H1 (cell line): ENCODE results near the gene RNF4. TPM values are rescaled to one million over a fixed set of nuclear protein-coding genes. Genes with fewer than 3 reads are reported as not detected.

Experiments
- CTCF ChIA-PET: fragments of 300-600 bp; sonication (Branson Sonifier 250); formaldehyde crosslinking; loops from one replicate; lab custom pipeline; 2021; ENCODE audit not compliant: partially characterized antibody; lab: Charles Lee
- POLR2A ChIA-PET: fragments of 300-600 bp; sonication (Branson Sonifier 250); formaldehyde crosslinking; loops from one replicate; lab custom pipeline; 2021; ENCODE audit warnings: inconsistent platforms; ENCODE audit not compliant: partially characterized antibody; lab: Charles Lee
- DNase-seq, 2 experiments: peaks; one replicate each; pipeline versions ENCODE4 v3.0.0 to v3.0.0-alpha.2; 2010 to 2022; ENCODE audit warnings: low spot score in 2 of 2, low read depth in 1 of 2, mixed read lengths in 1 of 2
- FAIRE-seq: peaks from 2 replicates; lab custom pipeline; 2011; peaks lifted over from hg19 to GRCh38; lab: Jason Lieb, UNC
- H2AFZ ChIP-seq: 2 replicates; pipeline ENCODE4 v1.8.1; 2012; ENCODE audit warnings: low read length, inconsistent platforms
- H2AK5ac ChIP-seq: 2 replicates; pipeline ENCODE4 v1.6.1; 2013; ENCODE audit warnings: low read depth, low read length
- H2BK120ac ChIP-seq: replicated peaks from 2 replicates; pipeline ENCODE3; 2013; ENCODE audit warnings: low read depth, low read length, inconsistent platforms
- H2BK12ac ChIP-seq: 2 replicates; pipeline ENCODE4 v1.6.1; 2013; ENCODE audit warnings: low read depth, low read length
- H2BK15ac ChIP-seq: 2 replicates; pipeline ENCODE4 v1.6.1; 2013; ENCODE audit warnings: low read length
- H2BK20ac ChIP-seq: 2 replicates; pipeline ENCODE4 v1.6.1; 2013; ENCODE audit warnings: low read length
- H2BK5ac ChIP-seq: 2 replicates; pipeline ENCODE4 v1.6.1; 2013; ENCODE audit warnings: low read depth, low read length
- H3K14ac ChIP-seq: 2 replicates; pipeline ENCODE4 v1.6.1; 2013; ENCODE audit warnings: inconsistent platforms; ENCODE audit not compliant: insufficient read length
- H3K18ac ChIP-seq: 2 replicates; pipeline ENCODE4 v1.6.1; 2013; ENCODE audit warnings: low read length; ENCODE audit errors: extremely low read depth
- H3K23ac ChIP-seq: 2 replicates; pipeline ENCODE4 v1.6.1; 2013; ENCODE audit warnings: inconsistent platforms; ENCODE audit not compliant: insufficient read length
- H3K23me2 ChIP-seq: 2 replicates; pipeline ENCODE4 v1.6.1; 2013; ENCODE audit warnings: low read depth, low read length
- H3K27ac ChIP-seq: 2 replicates; pipeline ENCODE4 v1.6.1; 2011; ENCODE audit warnings: low read depth, low read length, inconsistent platforms
- H3K27me3 ChIP-seq, 4 experiments: replicated peaks in 1 of 4; 1 replicate in 1 of 4; 2 replicates in 3 of 4; pipeline versions ENCODE4 v1.6.1 to v1.8.1; 2011 to 2013; ENCODE audit warnings: low read length in 3 of 4, mild to moderate bottlenecking in 3 of 4, inconsistent platforms in 2 of 4, mixed read lengths in 2 of 4, moderate library complexity in 1 of 4; ENCODE audit not compliant: control insufficient read depth in 3 of 4, insufficient read depth in 3 of 4; ENCODE audit errors: extremely low read depth in 1 of 4
- H3K36me3 ChIP-seq, 4 experiments: 2 replicates each; pipeline versions ENCODE4 v1.6.1 to v1.8.1; 2011 to 2013; ENCODE audit warnings: mild to moderate bottlenecking in 4 of 4, low read length in 3 of 4, moderate library complexity in 2 of 4, control low read depth in 1 of 4, inconsistent platforms in 1 of 4; ENCODE audit not compliant: insufficient read depth in 4 of 4, control insufficient read depth in 2 of 4
- H3K4ac ChIP-seq: replicated peaks from 2 replicates; pipeline ENCODE3; 2013; ENCODE audit warnings: low read length, low read depth, mixed read lengths, inconsistent platforms; ENCODE audit not compliant: insufficient read length
- H3K4me1 ChIP-seq, 4 experiments: replicated peaks in 1 of 4; 1 replicate in 1 of 4; 2 replicates in 3 of 4; pipeline versions ENCODE4 v1.6.1 to v1.8.1; 2011 to 2013; ENCODE audit warnings: low read length in 3 of 4, inconsistent platforms in 2 of 4, mixed read lengths in 1 of 4; ENCODE audit not compliant: insufficient read depth in 4 of 4, control insufficient read depth in 3 of 4
- H3K4me2 ChIP-seq, 2 experiments: 2 replicates each; pipeline versions ENCODE4 v1.6.1 to v1.8.1; 2011 to 2013; ENCODE audit warnings: low read depth in 2 of 2, low read length in 2 of 2, control low read depth in 1 of 2, inconsistent platforms in 1 of 2, mild to moderate bottlenecking in 1 of 2; ENCODE audit not compliant: insufficient read depth in 1 of 2
- H3K4me3 ChIP-seq, 4 experiments: fragments of 200-600, 300-600 bp in 1 of 4; sonication (generic), shearing (Covaris generic), sonication (Bioruptor Twin) in 1 of 4; 2 replicates each; pipeline versions ENCODE4 v1.5.1 to v1.8.1; 2011 to 2016; ENCODE audit warnings: low read length in 4 of 4, low read depth in 3 of 4, control low read depth in 2 of 4, inconsistent platforms in 2 of 4, mild to moderate bottlenecking in 2 of 4, mixed read lengths in 1 of 4, moderate library complexity in 1 of 4; ENCODE audit not compliant: insufficient read depth in 2 of 4; ENCODE audit errors: extremely low read depth in 1 of 4
- H3K56ac ChIP-seq: replicated peaks from 2 replicates; pipeline ENCODE3; 2013; ENCODE audit warnings: low read depth, mild to moderate bottlenecking, mixed read lengths, low read length, inconsistent platforms; ENCODE audit not compliant: insufficient read length
- H3K79me1 ChIP-seq: 2 replicates; pipeline ENCODE4 v1.6.1; 2013; ENCODE audit warnings: low read depth, low read length, control low read depth
- H3K79me2 ChIP-seq, 2 experiments: 2 replicates each; pipeline versions ENCODE4 v1.6.1 to v1.8.1; 2012 to 2013; ENCODE audit warnings: low read length in 2 of 2, mild to moderate bottlenecking in 2 of 2, inconsistent platforms in 1 of 2; ENCODE audit not compliant: insufficient read depth in 2 of 2, control insufficient read depth in 1 of 2
- H3K9ac ChIP-seq, 4 experiments: replicated peaks in 1 of 4; 1 replicate in 1 of 4; 2 replicates in 3 of 4; pipeline versions ENCODE4 v1.6.1 to v1.8.1; 2011 to 2013; ENCODE audit warnings: low read depth in 3 of 4, low read length in 3 of 4, control low read depth in 2 of 4, mild to moderate bottlenecking in 2 of 4, moderate library complexity in 2 of 4, inconsistent platforms in 1 of 4; ENCODE audit errors: extremely low read depth in 1 of 4
- H3K9me3 ChIP-seq, 2 experiments: 2 replicates each; pipeline versions ENCODE4 v1.6.1 to v1.8.1; 2012 to 2013; ENCODE audit warnings: mild to moderate bottlenecking in 2 of 2, moderate library complexity in 2 of 2, control low read depth in 1 of 2, inconsistent platforms in 1 of 2, low read depth in 1 of 2, low read length in 1 of 2, mixed read lengths in 1 of 2; ENCODE audit not compliant: insufficient read depth in 2 of 2
- H4K20me1 ChIP-seq, 2 experiments: replicated peaks in 1 of 2; 2 replicates each; pipeline versions ENCODE3 to v1.8.1; 2011 to 2013; ENCODE audit warnings: inconsistent platforms in 2 of 2, low read length in 2 of 2, mild to moderate bottlenecking in 1 of 2; ENCODE audit not compliant: insufficient read depth in 2 of 2, control insufficient read depth in 1 of 2
- H4K5ac ChIP-seq: 2 replicates; pipeline ENCODE4 v1.6.1; 2013; ENCODE audit warnings: low read length, low read depth, mixed read lengths, inconsistent platforms; ENCODE audit not compliant: insufficient read length
- H4K8ac ChIP-seq: 2 replicates; pipeline ENCODE4 v1.8.0; 2013; ENCODE audit warnings: mild to moderate bottlenecking, moderate library complexity, low read length, inconsistent platforms; ENCODE audit not compliant: insufficient read depth; ENCODE audit errors: extremely low read depth
- H4K91ac ChIP-seq: replicated peaks from 2 replicates; pipeline ENCODE3; 2013; ENCODE audit warnings: low read length, mixed read lengths, inconsistent platforms; ENCODE audit not compliant: insufficient read length
- NRF1 ChIP-seq: IDR thresholded peaks from 2 replicates; pipeline ENCODE4 v1.6.1; 2011; ENCODE audit warnings: mild to moderate bottlenecking, low read depth, low read length, improper control_type of control experiment
- RNF2 ChIP-seq: fragments of 200-900, 300-1000 bp; sonication (generic); IDR thresholded peaks from 2 replicates; pipeline ENCODE4 v1.7.1; 2016; ENCODE audit warnings: borderline replicate concordance, low read depth, mild to moderate bottlenecking, antibody characterized with exemption, low read length; ENCODE audit not compliant: poor library complexity, severe bottlenecking; ENCODE audit errors: missing control alignments
- SIN3A ChIP-seq, 2 experiments: IDR thresholded peaks in 1 of 2; conservative IDR thresholded peaks in 1 of 2; 2 replicates each; pipeline ENCODE4 v1.6.1; 2011 to 2012; ENCODE audit warnings: low read length in 2 of 2, improper control_type of control experiment in 1 of 2, low read depth in 1 of 2, mild to moderate bottlenecking in 1 of 2
- WGBS, 2 experiments: shearing (Covaris generic) in 1 of 2; methylation state at CpG; one replicate each; pipeline versions ENCODE4 v1.1.6 to v1.1.7; 2013 to 2015; ENCODE audit warnings: low lambda C conversion rate in 2 of 2, mixed read lengths in 2 of 2, inconsistent platforms in 1 of 2, low coverage in 1 of 2, missing lambda C conversion rate in 1 of 2; ENCODE audit not compliant: insufficient replicate concordance in 2 of 2, insufficient coverage in 1 of 2, insufficient read length in 1 of 2; ENCODE audit errors: extremely low coverage in 1 of 2, missing lambda C conversion rate in 1 of 2; 5-methylcytosine and 5-hydroxymethylcytosine counted together
- polyA plus RNA-seq, 7 experiments: library from polyadenylated mRNA; depleted of rRNA in 3 of 7; stranded (reverse) in 5 of 7; unstranded in 2 of 7; fragments of >200 nt in 5 of 7; fragments of 200-250 nt in 2 of 7; gene quantifications; 1 replicate in 5 of 7; 2 replicates in 1 of 7; 4 replicates in 1 of 7; pipeline versions ENCODE4 v1.2.1 to v1.2.3, GENCODE V29; 2011 to 2013; ENCODE audit warnings: missing spikeins in 2 of 7, mixed read lengths in 2 of 7
- total RNA-seq: library from RNA; stranded (reverse); fragmentation: NEBNext Ultra II Directional; extraction: Animal tissue kit (Norgen Biotek cat#: 25700); gene quantifications from 2 replicates; pipeline ENCODE4 v1.2.1, GENCODE V29; 2021

The RNF4 gene
- total and polyA plus RNA-seq, 2 of the 8 experiments (the other 6 are each of a cell fraction or from before 2014, with no cell fraction given) = 68.2 to 78.9 TPM

- H4K91ac ChIP-seq = no peak overlapping the region
- H3K4me3 ChIP-seq = no peak overlapping the region
- H3K27me3 ChIP-seq = no peaks in the 10 kb centered on the region
- no peak overlapping the region for H2AK5ac ChIP-seq
- H3K79me2 ChIP-seq = peaks cover 82 to 97% of the 10 kb centered on the region in 2 experiments
- peaks cover 52 to 69% of the 10 kb centered on the region in 2 experiments for H4K20me1 ChIP-seq
- H3K56ac ChIP-seq = no peak overlapping the region
- H3K18ac ChIP-seq = no peak overlapping the region
- no peak overlapping the region for H4K8ac ChIP-seq
- H3K23me2 ChIP-seq = no peaks in the 10 kb centered on the region
- TF ChIP-seq RNF2 (no peak), SIN3A (conservative IDR thresholded peaks at IDR 0.05 in 1 of 2, IDR thresholded peaks at IDR 0.05 in 1 of 2; ENCODE audit: low read depth in 1 of 2, low read length in 2 of 2) (no peak), NRF1 (no peak)
- no peak overlapping the region for H3K23ac ChIP-seq
- H2BK12ac ChIP-seq = no peak overlapping the region
- peaks cover 0 to 3% (median 1%) of the 10 kb centered on the region in 4 experiments; a peak in 1 of 8 replicates for H3K36me3 ChIP-seq
- H2BK20ac ChIP-seq = no peak overlapping the region
- H2BK5ac ChIP-seq = no peak overlapping the region
- no peak overlapping the region for H2BK15ac ChIP-seq
- no peak overlapping the region for H2AFZ ChIP-seq
- peaks cover 1 to 9% (median 5%) of the 10 kb centered on the region in 4 experiments; a peak in 5 of 7 replicates for H3K4me1 ChIP-seq
- H3K4me2 ChIP-seq = no peak overlapping the region
- POLR2A ChIA-PET = interaction anchor here (0.9 to 2.0 kb wide), 4 partner anchors 10 to 46 kb away, joined by 3 to 10 read pairs (median 4); partner anchors contain the start of gene RNF4
- H3K4ac ChIP-seq = no peak overlapping the region
- H4K5ac ChIP-seq = no peak overlapping the region
- no peak overlapping the region for H3K14ac ChIP-seq
- no peak overlapping the region for H3K9ac ChIP-seq
- peaks cover 17% of the 10 kb centered on the region for H3K79me1 ChIP-seq
- DNase-seq = no peak
- no peak overlapping the region for H2BK120ac ChIP-seq
- 95% methylated on average over 6 of the region's 6 CpGs; no CpG with 5 or more reads in 1 of the 2 experiments for WGBS, 2 experiments
- CTCF ChIA-PET = interaction anchor here (0.9 to 1.5 kb wide), 3 partner anchors 11 to 42 kb away, joined by 3 to 5 read pairs (median 3); no protein-coding TSS in a partner anchor
- no peak for FAIRE-seq
- H3K27ac ChIP-seq = no peak overlapping the region
- no peaks in the 10 kb centered on the region for H3K9me3 ChIP-seq
These were observed 15.3 kb downstream of the RNF4 start for GRCh38 chr4:2484185-2484584.
